NK-92 (cell line): ENCODE measurements around the gene TET3.

ENCODE experiments used
- DNase-seq: peaks from one replicate; lab custom pipeline; 2025; ENCODE audit not compliant: unreplicated experiment; lab: John Stamatoyannopoulos, UW

Gene TET3

GRCh38 chr2:73964223-73964622 lies 20.5 kb upstream of the TET3 start:
- DNase-seq: no peak

- DNase-seq: no peak
These were observed 19.7 kb upstream of the TET3 start for GRCh38 chr2:73965053-73965452.

DNA sequence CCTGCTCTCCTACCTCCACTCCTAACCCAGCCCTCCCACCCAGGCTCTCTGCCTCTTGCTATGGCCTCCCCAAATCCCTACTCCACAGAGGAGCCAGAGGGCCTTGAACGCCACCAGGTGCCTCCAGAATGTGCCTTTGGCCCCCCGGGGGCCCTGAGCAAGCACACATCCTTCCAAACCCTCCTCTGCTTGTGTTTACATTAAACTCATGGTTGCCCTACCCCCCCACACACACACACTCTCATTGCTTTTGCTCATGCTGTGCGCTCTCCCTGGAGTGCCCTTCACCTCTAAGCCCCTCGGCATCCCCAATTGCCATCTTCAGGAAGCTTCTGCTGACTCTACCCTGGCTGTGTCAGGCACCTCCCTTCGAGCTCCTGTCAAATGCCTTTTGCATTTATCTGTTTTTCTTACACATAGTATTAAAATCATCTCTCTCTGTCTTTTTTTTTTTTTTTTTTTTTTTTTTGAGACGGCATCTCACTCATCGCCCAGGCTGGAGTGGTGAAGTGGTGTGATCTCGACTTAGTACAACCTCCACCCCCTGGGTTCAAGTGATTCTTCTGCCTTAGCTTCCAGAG lies 16.3 kb upstream of the TET3 start:
- no peak for DNase-seq

GRCh38 chr2:73969356-73969755 lies 15.4 kb upstream of the TET3 start:
- DNase-seq: no peak

GRCh38 chr2:73970141-73970803 lies 14.4 kb upstream of the TET3 start:
- DNase-seq: no peak

DNA sequence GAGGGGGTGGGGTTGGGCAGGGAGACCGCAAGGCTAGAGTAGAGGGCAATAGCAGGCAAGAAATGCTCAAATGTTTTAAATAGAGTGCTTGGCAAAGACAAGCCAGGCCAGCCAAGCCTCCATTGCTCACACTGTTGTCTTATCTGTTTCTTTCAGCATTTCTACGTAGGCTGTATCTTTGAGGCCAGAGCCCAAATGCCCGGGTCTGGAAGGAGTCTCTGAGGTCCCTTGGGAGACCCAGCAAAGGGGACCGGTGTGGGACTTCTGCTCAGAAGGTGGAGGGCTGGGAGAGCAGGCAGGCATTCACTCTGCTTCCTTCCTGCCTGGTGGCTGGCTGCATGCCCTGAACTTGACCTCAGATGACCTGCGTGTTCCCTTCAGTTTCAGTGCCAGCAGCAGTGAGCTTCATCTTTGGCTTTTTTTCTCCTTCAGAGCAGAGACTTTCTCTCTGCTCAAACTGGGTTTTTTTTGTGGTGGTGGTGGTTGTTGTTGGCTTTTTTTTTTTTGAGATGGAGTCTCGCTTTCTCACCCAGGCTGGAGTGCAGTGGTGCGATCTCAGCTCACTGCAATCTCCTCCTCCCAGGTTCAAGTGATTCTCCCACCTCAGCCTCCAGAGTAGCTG lies 13.7 kb upstream of the TET3 start:
- DNase-seq: no peak

DNA sequence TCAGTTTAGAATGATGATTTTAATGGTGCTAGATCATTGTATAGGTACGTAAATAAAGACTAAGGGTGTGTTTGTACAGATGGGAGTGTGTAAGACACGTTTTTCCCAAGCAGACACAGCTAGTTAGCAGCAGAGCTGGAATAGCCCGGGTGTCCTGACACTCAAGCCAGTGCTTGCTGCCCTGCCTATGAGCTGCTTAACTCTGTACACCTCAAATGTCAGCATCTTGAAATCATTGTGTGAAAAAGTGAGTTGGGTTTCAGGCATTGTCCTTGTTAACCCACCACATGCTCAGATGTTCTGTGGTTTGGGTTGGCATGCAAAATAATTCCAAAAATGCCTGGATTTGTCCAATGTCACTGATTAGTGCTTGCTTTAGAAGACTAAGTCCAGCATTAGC lies 13.0 kb upstream of the TET3 start:
- no peak for DNase-seq

DNA sequence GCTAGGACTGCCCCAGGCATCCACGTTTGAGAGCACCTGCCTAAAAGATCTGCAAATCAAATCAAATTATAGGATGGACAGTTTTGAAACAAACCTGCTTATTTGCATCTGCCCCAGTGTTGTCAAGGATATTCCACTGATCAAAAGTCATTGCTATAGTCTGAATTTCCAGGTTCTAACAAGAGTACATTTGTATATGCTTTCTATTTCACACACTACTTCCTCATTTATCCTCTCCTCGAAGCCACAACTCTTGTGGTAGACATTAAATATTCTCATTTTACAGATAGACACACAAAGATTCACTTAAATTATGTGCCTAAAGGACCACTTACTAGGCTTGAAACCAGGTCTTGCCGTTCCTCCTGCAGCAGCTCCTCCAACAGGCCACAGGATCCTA lies 11.9 kb upstream of the TET3 start:
- no peak for DNase-seq

GRCh38 chr2:73975731-73976130 lies 9.0 kb upstream of the TET3 start:
- DNase-seq: no peak

DNA sequence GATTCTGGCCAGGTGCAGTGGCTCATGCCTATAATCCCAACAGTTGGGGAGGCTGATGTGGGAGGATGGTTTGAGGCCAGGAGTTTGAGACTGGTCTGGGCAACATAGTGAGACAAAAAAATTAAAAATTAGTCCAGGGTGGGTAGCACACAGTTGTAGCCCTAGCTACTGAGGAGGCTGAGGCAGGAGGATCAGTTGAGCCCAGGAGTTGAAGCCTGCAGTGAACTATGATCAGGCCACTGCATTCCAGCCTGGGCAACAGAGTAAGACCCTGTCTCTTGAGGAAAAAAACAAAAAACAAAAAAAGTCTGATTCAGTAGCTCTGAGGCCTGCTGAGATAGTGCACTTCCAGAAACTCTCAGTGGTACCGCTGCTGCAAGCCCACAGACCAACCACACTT lies 7.9 kb upstream of the TET3 start:
- no peak for DNase-seq

- no peak for DNase-seq
These were observed 7.2 kb upstream of the TET3 start for GRCh38 chr2:73977466-73977865.

GRCh38 chr2:73979021-73979420 lies 5.7 kb upstream of the TET3 start:
- DNase-seq: no peak

DNA sequence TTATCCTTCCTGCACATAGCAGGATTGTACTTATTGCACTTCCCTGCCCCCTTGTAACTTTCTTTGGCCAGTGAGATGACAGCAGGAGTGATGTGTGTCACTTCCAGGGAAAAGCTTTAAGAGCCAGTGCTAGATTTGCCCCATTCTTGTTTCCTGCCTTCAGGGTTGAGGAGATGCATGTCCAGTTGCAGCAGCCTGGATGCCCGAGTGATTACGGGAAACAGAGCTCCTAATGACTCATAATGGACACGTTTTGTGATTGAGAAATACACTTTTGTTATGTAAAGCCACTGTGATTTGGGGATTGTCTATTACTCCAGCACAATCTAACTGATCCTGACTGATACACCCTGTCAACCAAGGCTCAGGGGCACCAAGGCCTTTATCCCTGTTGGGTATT lies 5.0 kb upstream of the TET3 start:
- no peak for DNase-seq

DNA sequence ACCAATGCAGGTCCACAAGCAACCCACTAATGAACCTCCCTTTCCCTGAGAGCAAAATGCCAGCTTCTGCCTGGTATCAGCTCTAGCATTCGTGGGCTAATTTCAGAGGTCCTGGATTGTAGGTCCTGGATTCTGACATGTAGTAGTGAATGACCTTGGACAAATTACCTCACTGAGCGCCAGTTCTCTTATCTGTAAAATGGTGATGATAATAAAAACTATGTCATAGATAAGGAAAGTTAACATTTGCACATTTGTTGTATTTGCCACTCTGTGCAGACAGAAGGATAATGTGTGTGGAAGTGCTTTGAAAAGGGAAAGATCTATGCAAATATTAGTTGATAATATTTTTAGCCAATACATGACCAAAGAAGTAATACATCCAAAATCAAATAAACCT lies 4.1 kb upstream of the TET3 start:
- no peak for DNase-seq

DNA sequence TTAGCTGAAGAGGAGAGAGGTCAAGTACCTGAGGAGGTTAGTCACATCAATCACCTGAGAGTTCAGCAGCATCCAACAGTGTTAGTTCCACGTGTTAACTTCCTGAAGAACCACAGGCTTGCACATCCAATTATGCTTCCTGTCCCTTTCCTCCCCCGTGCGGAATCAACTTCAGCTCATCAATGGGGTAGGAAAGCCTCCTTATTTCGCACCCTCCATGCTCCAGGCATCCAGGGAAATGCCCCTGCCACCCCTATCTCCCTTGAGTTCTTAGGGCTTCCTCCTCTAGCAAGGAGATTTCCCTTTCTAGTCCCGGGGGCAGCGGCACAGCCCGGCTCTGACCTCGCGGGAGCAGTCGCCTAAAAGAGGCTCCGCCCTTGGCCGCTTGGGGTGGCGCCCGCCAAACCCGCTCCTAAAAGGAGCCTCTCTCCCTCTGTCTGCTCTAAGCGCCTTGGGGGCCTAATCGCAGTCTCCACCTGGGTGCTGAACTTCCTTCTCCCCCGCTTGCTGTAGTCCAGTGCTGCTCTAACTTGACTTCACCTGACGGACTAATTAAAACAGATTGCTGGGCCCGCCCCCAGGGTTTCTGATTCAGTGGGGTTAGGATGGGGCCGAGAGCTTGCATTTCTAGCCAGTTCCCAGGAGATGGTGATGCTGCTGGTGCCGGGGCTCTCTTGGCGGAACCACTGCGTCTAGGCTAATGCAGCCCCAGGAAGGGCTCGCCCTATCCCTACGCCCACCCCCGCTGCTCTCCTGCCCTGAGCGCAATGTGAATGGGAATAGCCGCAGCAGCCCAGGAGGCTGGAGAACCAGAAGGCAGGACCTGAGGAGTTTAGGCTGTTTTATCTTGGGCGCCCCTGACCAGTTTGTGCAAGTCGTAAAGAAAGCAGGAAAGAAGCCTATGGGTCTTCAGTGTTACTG lies 3.4 kb upstream of the TET3 start:
- no peak for DNase-seq

DNA sequence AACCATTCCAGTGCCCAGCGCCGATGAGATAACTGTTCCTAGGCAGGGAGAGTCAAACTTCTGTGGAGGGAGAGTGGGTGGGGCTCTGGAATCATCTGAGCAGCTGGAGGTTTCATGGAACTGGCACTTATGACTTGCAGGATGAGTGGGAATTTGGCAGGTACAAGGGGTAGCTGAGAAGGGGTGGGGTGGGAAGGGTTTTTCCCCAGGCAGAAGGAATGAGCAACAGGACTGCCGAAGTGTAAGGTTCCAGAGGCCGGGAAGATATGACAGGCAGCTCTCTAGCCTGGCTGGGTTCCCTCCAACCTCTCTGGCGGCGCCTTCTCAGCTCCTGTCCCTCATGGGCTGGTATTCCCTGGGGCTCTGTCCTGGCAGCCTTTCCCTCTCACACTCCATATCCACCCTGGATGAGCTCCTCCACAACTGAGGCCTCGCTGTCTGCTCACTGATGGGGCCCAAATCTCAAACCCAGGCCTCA lies 2.5 kb upstream of the TET3 start:
- DNase-seq: no peak

DNA sequence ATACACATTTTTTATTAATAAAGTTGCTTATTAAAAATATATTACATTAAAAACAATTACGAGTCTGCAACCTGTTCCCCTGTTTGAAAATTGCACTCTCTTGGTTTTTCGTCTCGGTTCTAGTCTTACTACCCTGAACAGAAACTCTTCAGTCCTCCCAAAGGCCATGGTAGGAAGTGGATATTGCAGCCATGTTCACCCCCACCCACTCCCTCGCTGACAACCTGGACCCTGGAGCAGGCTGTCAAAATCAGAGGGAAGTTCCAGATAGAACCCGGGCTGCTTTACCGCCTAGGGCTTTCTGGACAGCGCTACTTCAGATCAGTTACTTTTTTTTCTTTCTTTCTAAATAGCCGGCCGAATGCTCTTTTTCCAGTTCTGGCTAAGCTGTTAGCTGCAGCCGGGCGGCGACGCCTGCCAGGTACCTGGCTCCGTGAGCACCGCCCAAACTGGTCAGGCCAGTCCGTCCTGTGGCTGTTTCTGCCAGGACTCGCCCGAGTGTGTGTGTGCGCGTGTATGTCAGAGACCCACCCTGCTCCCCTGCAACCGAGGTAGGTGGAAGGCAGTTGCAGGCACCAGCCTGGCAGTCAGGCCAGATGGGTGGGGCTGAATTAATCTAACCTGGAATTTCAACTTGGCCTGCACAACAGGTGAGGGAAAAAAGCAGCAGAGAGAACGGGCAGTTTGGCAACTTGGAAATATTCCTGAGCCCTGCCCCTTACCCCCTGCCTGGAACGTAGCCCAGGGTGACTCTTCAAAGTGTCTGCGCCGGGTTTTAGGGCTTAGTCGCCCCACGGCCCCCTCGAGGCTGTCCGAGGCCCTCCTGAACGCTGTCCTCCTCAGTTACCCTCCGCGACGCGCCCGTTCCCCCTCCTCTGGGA lies 1.1 kb upstream of the TET3 start:
- no peak for DNase-seq

- no peak for DNase-seq
These were observed 205 bp downstream of the TET3 start for GRCh38 chr2:73984922-73985307.

DNA sequence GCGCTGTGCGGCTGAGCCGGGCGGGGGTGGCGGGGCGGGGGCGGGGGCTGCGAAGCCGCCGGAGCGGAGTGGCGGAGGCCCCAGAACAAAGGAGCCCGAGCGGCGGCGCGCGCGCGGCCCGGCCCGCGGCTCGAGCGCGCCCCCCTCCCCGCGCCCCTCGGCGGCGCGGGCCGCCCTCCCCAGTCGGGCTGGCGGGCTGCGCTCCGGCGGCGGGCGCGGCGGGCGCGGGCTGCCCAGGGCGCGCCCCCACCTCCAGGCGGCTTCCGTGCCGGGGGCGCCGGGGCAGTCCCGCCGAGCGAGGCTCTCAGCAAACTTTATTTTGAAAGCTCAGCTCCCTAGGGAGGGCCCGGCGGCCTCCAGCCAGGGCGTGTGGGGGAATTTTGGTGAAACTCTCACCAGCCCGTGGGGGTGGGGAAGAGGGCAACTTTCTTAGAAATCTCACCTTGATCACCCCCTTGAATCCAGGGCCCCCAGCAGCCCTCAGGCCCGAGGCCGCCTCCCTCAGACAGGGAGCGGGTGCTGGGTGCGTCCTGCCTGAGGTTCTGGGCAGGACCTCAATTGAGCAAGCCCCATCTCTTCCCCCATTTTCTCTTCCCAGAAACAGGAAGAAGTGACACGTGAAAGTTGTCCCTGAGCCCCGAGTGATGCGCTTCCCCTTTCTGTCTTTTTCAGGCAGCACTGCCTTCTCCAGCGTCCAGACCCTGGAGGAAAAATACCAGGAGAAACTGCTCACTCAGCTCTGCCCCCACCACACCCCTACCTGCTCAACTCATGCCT lies 786 bp downstream of the TET3 start:
- DNase-seq: no peak
